HEK293 (cell line): Measurements from ENCODE around the gene DEFB131B.

Experiments used
- CTCF ChIA-PET: fragments of 350-600 bp; formaldehyde crosslinking; extraction: SDS; loops from one replicate; lab custom pipeline; 2021; ENCODE audit warnings: antibody characterized with exemption; lab: Yijun Ruan, JAX
- POLR2A ChIA-PET: fragments of 300-600 bp; formaldehyde crosslinking; extraction: SDS; loops from one replicate; lab custom pipeline; 2020; ENCODE audit warnings: antibody characterized with exemption, inconsistent platforms; lab: Yijun Ruan, JAX
- H3K27ac ChIP-seq: fragments of 200-500 bp; sonication (Bioruptor generic); 2 replicates; pipeline ENCODE4 v1.5.1; 2014; ENCODE audit warnings: low read depth, low read length, control low read depth, inconsistent platforms; ENCODE audit errors: extremely low read depth
- H3K36me3 ChIP-seq, 2 experiments: fragments of 200-500 bp in 1 of 2; sonication (Bioruptor generic) in 1 of 2; 1 replicate in 1 of 2; 2 replicates in 1 of 2; pipeline ENCODE4 v1.5.1; 2014 to 2017; ENCODE audit warnings: inconsistent platforms in 2 of 2, low read length in 2 of 2; ENCODE audit not compliant: control insufficient read depth in 2 of 2, insufficient read depth in 1 of 2
- H3K4me1 ChIP-seq: fragments of 200-500 bp; sonication (Bioruptor generic); 2 replicates; pipeline ENCODE4 v1.5.1; 2014; ENCODE audit warnings: mild to moderate bottlenecking, low read length, inconsistent platforms; ENCODE audit not compliant: control insufficient read depth, insufficient read depth
- H3K4me3 ChIP-seq: 2 replicates; pipeline ENCODE4 v1.5.1; 2011; ENCODE audit warnings: low read depth, mild to moderate bottlenecking, control low read depth, low read length, moderate library complexity
- H3K9me3 ChIP-seq: fragments of 200-500 bp; sonication (Bioruptor generic); 2 replicates; pipeline ENCODE4 v1.5.1; 2014; ENCODE audit warnings: low read depth, low read length, inconsistent platforms; ENCODE audit not compliant: control insufficient read depth, insufficient read depth
- GFI1B ChIP-seq: fragments of 450-650 bp; formaldehyde crosslinking; IDR thresholded peaks from 2 replicates; pipeline ENCODE4 v1.5.1; 2016; ENCODE audit warnings: missing biosample characterization, missing genetic modification characterization
- KLF10 ChIP-seq: fragments of 450-650 bp; IDR thresholded peaks from 2 replicates; pipeline ENCODE4 v1.5.1; 2018; ENCODE audit warnings: missing biosample characterization, mild to moderate bottlenecking, missing genetic modification characterization
- SP3 ChIP-seq: fragments of 450-650 bp; formaldehyde crosslinking; IDR thresholded peaks from 2 replicates; pipeline ENCODE4 v1.5.1; 2016; ENCODE audit warnings: missing biosample characterization, missing genetic modification characterization
- ZBTB17 ChIP-seq: fragments of 450-650 bp; formaldehyde crosslinking; IDR thresholded peaks from 2 replicates; pipeline ENCODE4 v1.5.1; 2016; ENCODE audit warnings: missing biosample characterization, missing genetic modification characterization
- ZFP69B ChIP-seq: fragments of 450-650 bp; formaldehyde crosslinking; IDR thresholded peaks from 2 replicates; pipeline ENCODE4 v1.5.1; 2016; ENCODE audit warnings: missing biosample characterization, missing genetic modification characterization
- ZNF112 ChIP-seq: fragments of 450-650 bp; formaldehyde crosslinking; IDR thresholded peaks from 2 replicates; pipeline ENCODE4 v1.5.0; 2017; ENCODE audit warnings: missing biosample characterization, missing genetic modification characterization
- ZNF274 ChIP-seq, 2 experiments: fragments of 200-500 bp in 1 of 2; fragments of 450-650 bp in 1 of 2; sonication (Bioruptor generic) in 1 of 2; formaldehyde crosslinking in 1 of 2; IDR thresholded peaks; 2 replicates each; pipeline versions ENCODE4 v1.5.1 to v1.6.1; 2014 to 2016; ENCODE audit warnings: borderline replicate concordance in 1 of 2, inconsistent platforms in 1 of 2, low read length in 1 of 2, missing biosample characterization in 1 of 2, missing genetic modification characterization in 1 of 2
- ZNF416 ChIP-seq: fragments of 450-650 bp; formaldehyde crosslinking; IDR thresholded peaks from 2 replicates; pipeline ENCODE4 v1.5.1; 2016; ENCODE audit warnings: missing biosample characterization, missing genetic modification characterization
- ZNF426 ChIP-seq: fragments of 450-650 bp; formaldehyde crosslinking; IDR thresholded peaks from 2 replicates; pipeline ENCODE4 v1.5.1; 2017; ENCODE audit warnings: missing biosample characterization, missing genetic modification characterization, mild to moderate bottlenecking, inconsistent platforms, moderate library complexity
- ZNF501 ChIP-seq: fragments of 450-650 bp; formaldehyde crosslinking; IDR thresholded peaks from 2 replicates; pipeline ENCODE4 v1.5.1; 2016; ENCODE audit warnings: missing biosample characterization, missing genetic modification characterization
- ZNF544 ChIP-seq: fragments of 450-650 bp; formaldehyde crosslinking; IDR thresholded peaks from 2 replicates; pipeline ENCODE4 v1.5.0; 2017; ENCODE audit warnings: missing biosample characterization, missing genetic modification characterization
- ZNF621 ChIP-seq: fragments of 450-650 bp; formaldehyde crosslinking; IDR thresholded peaks from 2 replicates; pipeline ENCODE4 v1.5.1; 2017; ENCODE audit warnings: missing biosample characterization, missing genetic modification characterization
- ZNF660 ChIP-seq: fragments of 450-650 bp; IDR thresholded peaks from 2 replicates; pipeline ENCODE4 v1.5.1; 2018; ENCODE audit warnings: missing biosample characterization, mild to moderate bottlenecking, missing genetic modification characterization
- ZXDB ChIP-seq: fragments of 450-650 bp; formaldehyde crosslinking; IDR thresholded peaks from 2 replicates; pipeline ENCODE4 v1.5.1; 2016; ENCODE audit warnings: missing biosample characterization, missing genetic modification characterization
- TF ChIP-seq, protein P1 (sequence below): fragments of 450-650 bp; formaldehyde crosslinking; IDR thresholded peaks from 2 replicates; pipeline ENCODE4; 2016; ENCODE audit warnings: missing biosample characterization, missing genetic modification characterization
- TF ChIP-seq, protein P2 (sequence below): fragments of 450-650 bp; formaldehyde crosslinking; IDR thresholded peaks from 2 replicates; pipeline ENCODE4 v1.5.1; 2016; ENCODE audit warnings: missing biosample characterization, missing genetic modification characterization
- TF ChIP-seq, protein P3 (sequence below): fragments of 450-650 bp; formaldehyde crosslinking; IDR thresholded peaks from 2 replicates; pipeline ENCODE4 v1.5.1; 2016; ENCODE audit warnings: missing biosample characterization, missing genetic modification characterization
- TF ChIP-seq, protein P4 (sequence below): sonication (generic); formaldehyde crosslinking; IDR thresholded peaks from 2 replicates; pipeline ENCODE4 v1.8.1; 2022; ENCODE audit warnings: mild to moderate bottlenecking, moderate library complexity, missing genetic modification reagents

The DEFB131B gene

DNA sequence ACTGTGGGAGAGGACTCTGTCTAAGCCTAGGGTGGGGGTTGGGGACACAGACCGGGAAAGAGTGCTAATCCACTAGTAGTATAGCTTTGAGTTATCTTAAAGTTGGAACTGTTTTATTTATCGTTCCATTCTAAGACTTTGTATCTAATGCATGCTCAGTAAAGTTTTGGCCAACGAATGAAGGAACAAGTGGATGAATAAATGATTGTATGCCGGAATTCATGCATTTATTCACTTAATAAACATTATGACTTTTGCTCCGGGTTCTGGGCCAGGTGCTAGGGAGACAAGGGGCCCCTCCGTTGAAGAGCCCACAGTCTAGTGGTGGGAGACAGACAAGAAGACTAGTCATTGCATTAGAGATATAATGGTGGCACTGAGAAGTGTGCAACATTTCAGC lies 51.2 kb downstream of the DEFB131B start:
- ChIA-PET POLR2A (interaction anchor here (0.8 to 3.2 kb wide), 6 partner anchors 10 to 294 kb away, joined by 3 to 32 read pairs (median 6); no protein-coding TSS in a partner anchor), CTCF (interaction anchor here (1.1 to 1.6 kb wide), 3 partner anchors 14 to 350 kb away, joined by 3 to 8 read pairs (median 4); no protein-coding TSS in a partner anchor)
- TF ChIP-seq SP3 (tag by site-specific recombination) = no peak
- no peak for TF ChIP-seq ZNF416
- TF ChIP-seq, protein P1, sequence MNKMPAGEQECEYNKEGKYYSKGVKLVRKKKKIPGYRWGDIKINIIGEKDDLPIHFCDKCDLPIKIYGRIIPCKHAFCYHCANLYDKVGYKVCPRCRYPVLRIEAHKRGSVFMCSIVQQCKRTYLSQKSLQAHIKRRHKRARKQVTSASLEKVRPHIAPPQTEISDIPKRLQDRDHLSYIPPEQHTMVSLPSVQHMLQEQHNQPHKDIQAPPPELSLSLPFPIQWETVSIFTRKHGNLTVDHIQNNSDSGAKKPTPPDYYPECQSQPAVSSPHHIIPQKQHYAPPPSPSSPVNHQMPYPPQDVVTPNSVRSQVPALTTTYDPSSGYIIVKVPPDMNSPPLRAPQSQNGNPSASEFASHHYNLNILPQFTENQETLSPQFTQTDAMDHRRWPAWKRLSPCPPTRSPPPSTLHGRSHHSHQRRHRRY (tag by site-specific recombination) = no peak
- TF ChIP-seq ZBTB17 (tag by site-specific recombination) = no peak
- no peak for TF ChIP-seq GFI1B (tag by site-specific recombination)
- no peak for TF ChIP-seq ZNF112 (tag by site-specific recombination)
- no peak for TF ChIP-seq ZNF274 (IDR thresholded peaks at IDR 0.05; ENCODE audit: low read length)
- TF ChIP-seq ZNF274 (tag by site-specific recombination; IDR thresholded peaks at IDR 0.05; ENCODE audit: borderline replicate concordance) = no peak
- H3K4me1 ChIP-seq = no peaks in the 10 kb centered on the region
- H3K9me3 ChIP-seq = no peaks in the 10 kb centered on the region
- no peak overlapping the region for H3K27ac ChIP-seq
- peaks cover 3 to 15% of the 10 kb centered on the region in 2 experiments; a peak in 1 of 3 replicates for H3K36me3 ChIP-seq
- H3K4me3 ChIP-seq = peak overlapping the region; percentile 89

DNA sequence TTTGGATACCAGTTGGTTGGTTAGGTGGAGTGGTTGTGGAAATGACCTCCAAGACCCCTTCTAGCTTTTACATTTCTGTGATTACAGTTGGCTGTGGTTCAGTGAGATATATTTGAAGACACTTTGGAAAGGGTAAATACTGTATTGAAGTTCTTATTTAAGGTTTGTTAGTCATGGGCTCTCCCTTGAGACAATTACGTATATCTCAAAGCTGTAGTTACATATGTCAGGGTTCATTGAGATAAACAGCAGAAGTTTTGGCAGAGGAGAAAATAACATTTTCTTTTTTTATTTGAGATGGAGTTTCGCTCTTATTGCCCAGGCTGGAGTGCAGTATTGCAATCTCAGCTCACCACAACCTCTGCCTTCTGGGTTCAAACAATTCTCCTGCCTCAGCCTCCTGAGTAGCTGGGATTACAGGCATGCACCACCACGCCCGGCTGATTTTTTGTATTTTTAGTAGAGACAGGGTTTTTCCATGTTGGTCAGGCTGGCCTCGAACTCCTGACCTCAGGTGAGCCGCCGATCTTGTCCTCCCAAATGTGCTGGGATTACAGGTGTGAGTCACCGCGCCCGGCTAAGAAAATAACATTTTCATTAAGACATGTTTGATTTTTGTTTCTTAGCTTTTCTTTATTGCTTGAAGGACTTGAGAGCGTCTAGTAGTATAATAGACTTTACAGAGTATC lies 52.4 kb downstream of the DEFB131B start:
- ChIA-PET CTCF (interaction anchor here (0.5 to 0.6 kb wide), 2 partner anchors 226 to 501 kb away, joined by 3 to 4 read pairs; no protein-coding TSS in a partner anchor), POLR2A (interaction anchor here (3.2 kb wide), 1 partner anchor 14 kb away, joined by 32 read pairs; no protein-coding TSS in a partner anchor)
- H3K4me1 ChIP-seq = no peaks in the 10 kb centered on the region
- H3K9me3 ChIP-seq = no peaks in the 10 kb centered on the region
- H3K36me3 ChIP-seq = peaks cover 0 to 11% of the 10 kb centered on the region in 2 experiments; a peak in 1 of 3 replicates
- no peak overlapping the region for H3K27ac ChIP-seq
- no peak for TF ChIP-seq ZFP69B
- TF ChIP-seq ZNF426 (tag by site-specific recombination) = no peak
- TF ChIP-seq, protein P2, sequence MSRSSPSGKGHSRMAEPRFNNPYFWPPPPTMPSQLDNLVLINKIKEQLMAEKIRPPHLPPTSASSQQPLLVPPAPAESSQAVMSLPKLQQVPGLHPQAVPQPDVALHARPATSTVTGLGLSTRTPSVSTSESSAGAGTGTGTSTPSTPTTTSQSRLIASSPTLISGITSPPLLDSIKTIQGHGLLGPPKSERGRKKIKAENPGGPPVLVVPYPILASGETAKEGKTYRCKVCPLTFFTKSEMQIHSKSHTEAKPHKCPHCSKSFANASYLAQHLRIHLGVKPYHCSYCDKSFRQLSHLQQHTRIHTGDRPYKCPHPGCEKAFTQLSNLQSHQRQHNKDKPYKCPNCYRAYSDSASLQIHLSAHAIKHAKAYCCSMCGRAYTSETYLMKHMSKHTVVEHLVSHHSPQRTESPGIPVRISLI (tag by site-specific recombination) = no peak
- TF ChIP-seq ZNF660 (tag by site-specific recombination) = no peak
- TF ChIP-seq, protein P3, sequence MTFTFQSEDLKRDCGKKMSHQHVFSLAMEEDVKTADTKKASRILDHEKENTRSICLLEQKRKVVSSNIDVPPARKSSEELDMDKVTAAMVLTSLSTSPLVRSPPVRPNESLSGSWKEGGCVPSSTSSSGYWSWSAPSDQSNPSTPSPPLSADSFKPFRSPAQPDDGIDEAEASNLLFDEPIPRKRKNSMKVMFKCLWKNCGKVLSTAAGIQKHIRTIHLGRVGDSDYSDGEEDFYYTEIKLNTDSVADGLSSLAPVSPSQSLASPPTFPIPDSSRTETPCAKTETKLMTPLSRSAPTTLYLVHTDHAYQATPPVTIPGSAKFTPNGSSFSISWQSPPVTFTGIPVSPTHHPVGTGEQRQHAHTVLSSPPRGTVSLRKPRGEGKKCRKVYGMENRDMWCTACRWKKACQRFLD (tag by site-specific recombination) = no peak
- no peak for TF ChIP-seq ZNF501 (tag by site-specific recombination)
- no peak for TF ChIP-seq ZNF544 (tag by site-specific recombination)
- no peak for TF ChIP-seq KLF10 (tag by site-specific recombination)
- TF ChIP-seq ZNF621 (tag by site-specific recombination) = no peak
- TF ChIP-seq ZXDB (tag by site-specific recombination) = no peak
- TF ChIP-seq, protein P4, sequence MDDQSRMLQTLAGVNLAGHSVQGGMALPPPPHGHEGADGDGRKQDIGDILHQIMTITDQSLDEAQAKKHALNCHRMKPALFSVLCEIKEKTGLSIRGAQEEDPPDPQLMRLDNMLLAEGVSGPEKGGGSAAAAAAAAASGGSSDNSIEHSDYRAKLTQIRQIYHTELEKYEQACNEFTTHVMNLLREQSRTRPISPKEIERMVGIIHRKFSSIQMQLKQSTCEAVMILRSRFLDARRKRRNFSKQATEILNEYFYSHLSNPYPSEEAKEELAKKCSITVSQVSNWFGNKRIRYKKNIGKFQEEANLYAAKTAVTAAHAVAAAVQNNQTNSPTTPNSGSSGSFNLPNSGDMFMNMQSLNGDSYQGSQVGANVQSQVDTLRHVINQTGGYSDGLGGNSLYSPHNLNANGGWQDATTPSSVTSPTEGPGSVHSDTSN (CRISPR knock-in tag) = no peak
- H3K4me3 ChIP-seq = no peak overlapping the region
